Hematopoietic multipotent progenitor cell treated with erythropoietin and hydrocortisone succinate and interleukin-3 and kit ligand, for 4 days (in vitro differentiated cells): ENCODE data around the gene NKD1.
A peak's percentile ranks its signal among the peaks of the same experiment; 100 is the strongest.
"Not testable (repeated sequence)": the region's sequence is repeated elsewhere in the genome, so short reads cannot be mapped to it uniquely, and the experiment has no call there.

Experiments
- DNase-seq: peaks from one replicate; pipeline ENCODE4 v3.0.0-alpha.2; 2015

The NKD1 gene, protein sequence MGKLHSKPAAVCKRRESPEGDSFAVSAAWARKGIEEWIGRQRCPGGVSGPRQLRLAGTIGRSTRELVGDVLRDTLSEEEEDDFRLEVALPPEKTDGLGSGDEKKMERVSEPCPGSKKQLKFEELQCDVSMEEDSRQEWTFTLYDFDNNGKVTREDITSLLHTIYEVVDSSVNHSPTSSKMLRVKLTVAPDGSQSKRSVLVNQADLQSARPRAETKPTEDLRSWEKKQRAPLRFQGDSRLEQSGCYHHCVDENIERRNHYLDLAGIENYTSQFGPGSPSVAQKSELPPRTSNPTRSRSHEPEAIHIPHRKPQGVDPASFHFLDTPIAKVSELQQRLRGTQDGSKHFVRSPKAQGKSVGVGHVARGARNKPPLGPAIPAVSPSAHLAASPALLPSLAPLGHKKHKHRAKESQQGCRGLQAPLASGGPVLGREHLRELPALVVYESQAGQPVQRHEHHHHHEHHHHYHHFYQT

DNA sequence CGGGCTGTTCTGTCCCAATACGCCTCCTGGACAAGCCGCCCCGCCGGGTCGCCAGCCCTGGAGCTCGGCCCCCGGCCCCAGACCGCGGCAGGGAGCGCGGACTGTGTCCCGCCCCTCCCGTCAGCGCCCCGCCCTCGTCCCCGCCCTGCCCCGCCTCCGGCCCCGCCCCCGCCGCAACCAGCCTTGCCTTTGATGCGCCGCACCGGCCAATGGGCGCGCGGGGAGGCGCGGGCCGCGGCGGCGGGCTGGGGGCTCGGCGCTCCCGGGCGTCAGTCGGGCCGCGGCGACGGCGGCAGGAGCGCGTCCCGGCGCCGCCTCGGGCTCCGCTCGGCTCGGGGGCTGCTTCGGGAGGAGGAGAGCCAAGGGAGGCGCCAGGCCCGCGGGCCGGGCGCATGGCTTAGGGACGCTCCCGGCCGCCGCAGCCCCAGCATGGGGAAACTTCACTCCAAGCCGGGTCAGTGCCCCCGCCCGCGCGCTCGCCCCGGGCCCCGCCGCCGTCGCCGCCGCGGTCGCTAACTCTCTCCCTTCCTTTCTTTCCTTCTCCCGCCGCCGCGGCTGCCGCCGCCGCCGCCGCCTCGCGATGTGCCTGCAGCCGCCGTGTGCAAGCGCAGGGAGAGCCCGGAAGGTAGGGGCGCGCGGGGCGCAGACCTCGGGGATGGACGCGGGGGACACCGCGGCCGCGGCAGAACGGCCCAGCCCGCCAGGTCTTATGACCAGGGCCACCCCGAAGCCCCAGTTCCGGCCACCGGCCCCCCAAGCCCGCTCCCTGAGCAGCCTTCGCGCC is at the start of gene NKD1:
Gene NKD1 (plus strand): TSS at position 272 of the 784 bp plus-strand sequence. CDS start 158 bp downstream, at position 430.
- peak; percentile 79 for DNase-seq

DNA sequence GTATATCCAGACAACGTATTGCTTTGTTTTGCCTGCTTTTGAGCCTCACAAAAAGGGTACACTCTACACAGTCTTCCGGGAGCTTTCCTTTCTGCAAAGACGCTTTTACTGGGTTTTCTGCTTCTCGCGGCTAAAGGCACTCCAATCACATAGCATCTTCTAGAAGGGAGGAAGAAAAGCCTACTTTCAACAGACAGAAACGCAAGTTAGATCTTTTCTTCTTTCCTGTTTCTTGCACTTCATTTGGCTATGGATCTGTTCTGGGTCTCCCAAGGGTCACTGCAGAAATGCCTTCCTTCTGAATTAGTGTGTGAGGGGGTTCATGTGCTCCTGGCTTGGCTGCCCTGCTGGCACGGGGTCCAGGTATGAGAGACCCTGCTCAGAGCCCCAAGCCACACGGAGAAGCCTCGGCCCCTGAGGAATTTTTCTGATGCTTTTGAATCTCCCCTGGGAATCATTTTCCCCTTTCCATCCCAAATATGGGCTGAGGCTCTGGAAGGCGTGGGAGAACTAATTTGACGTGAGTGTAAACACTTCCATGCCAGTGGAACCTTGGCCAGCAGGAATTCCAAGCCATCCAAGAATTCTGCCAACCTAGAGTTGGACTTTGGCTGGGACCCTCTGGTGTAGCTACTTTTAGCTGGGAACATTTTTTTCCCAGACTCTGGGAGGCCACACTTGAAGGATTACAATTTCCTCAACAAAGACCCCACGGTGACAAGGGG is 49.6 kb upstream of the NKD1 start:
- DNase-seq = no peak

DNA sequence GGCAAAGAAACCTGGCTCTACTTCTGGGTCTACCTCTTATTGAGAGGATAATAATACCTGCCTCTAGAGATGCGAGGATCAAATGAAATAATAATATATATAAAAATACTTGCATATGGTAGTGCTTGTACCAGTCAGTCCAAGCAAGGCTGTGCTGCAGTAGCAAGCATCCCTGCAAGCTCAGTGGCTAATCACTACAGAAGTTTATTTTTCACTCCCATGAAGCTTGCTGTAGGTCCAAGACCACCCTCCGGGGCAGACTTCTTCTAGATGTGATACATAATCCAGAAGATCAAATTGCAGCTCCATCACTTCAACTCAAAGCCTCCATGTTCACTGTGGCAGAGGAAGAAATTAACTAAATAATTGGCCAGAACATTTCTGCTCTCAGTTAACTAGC is 48.9 kb upstream of the NKD1 start:
- no peak for DNase-seq

DNA sequence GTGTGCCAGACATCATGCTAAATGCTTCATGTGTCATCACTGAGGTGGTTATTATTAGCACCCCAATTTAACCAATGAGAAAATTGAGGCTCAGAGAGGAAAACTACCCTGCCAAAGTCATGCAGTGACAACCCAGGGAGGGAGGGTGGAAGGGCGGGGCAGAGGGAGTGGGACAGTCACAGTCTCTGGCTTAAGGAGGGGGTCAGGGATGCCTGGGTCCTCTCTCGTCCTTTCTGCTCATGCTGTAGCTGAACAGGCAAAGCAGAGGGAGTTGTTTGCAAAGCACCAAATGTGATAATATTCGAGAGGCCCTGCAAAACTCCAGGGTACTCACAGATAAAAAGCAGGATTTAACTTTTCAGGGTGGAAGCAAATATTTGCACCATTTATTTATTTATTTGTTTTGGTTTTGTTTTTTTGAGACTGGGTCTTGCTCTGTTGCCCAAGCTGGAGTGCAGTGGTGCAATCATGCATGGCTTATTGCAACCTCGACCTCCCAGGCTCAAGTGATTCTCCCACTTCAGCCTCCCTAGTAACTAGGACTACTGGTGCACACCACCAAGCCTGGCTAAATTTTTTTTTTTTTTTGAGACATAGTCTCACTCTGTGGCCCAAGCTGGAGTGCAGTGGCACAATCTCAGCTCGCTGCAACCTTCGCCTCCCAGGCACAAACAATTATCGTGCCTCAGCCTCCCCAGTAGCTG is 47.9 kb upstream of the NKD1 start:
- DNase-seq = no peak

DNA sequence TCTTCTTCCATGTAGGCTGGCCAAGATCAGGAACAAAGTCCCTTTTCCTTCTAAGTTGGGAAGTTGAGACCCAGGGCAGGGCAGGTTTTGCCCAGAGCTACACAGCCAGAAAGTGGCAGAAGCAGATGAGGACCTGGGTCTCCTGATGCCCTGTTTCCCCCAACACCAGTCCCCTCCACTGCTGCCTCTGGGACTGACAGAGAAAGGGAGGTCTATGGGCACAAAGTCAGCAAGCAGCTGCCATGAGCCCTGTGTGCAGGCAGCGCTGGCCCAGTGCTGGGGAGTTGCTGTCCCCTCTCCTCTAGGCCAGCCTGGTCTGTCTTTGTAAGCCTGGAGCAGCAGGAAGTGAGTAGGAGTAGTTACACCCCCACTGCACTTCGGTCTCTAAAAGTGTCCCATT is 46.9 kb upstream of the NKD1 start:
- no peak for DNase-seq

DNA sequence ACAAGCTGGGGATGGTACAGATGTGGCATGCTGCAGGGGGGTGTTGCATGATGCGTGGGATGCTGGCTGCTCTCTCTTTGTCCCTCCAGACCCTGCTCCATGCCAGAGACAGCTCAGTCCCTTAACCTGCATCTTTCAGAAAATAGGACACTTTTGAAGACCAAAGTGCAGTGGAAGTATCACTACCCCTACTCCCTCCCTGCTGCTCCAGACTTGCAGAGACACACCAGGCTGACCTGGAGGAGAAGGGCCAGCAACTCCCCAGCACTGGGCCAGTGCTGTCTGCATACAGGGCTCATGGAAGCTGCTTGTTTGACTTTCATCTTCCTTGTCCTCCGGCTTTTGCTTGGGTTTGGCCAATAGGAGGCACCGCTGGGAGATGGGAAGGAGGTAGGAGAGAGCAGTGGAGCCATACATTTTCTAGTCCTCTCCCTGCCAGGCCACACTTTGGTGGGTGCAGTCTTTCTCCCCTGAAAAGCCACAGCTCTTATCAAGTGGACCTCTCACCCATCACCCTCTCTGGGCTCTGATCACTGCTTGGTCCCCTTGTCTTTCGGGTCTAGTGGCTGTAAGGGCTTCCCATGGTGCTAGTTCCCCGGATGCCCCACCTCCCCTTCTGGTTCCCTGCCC is 46.1 kb upstream of the NKD1 start:
- no peak for DNase-seq

DNA sequence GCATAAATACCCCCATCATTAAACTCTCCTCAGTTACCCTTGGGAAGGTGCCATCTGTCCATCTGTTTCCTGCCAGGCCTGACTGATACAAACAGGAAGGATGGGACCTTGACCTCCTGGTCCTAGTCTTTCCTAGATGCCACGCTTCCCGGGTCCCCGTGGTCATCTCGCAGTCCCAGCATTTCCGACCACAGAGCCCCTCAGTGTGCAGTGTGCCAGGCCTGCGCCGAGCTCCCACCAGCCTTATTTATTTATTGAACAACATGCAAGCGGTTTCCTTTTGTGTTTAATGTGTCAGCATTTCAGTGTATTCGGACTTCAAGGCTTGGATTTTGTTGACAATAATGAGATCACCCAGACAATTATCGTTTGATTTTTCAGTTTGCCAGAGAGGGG is 45.6 kb upstream of the NKD1 start:
- DNase-seq = no peak

DNA sequence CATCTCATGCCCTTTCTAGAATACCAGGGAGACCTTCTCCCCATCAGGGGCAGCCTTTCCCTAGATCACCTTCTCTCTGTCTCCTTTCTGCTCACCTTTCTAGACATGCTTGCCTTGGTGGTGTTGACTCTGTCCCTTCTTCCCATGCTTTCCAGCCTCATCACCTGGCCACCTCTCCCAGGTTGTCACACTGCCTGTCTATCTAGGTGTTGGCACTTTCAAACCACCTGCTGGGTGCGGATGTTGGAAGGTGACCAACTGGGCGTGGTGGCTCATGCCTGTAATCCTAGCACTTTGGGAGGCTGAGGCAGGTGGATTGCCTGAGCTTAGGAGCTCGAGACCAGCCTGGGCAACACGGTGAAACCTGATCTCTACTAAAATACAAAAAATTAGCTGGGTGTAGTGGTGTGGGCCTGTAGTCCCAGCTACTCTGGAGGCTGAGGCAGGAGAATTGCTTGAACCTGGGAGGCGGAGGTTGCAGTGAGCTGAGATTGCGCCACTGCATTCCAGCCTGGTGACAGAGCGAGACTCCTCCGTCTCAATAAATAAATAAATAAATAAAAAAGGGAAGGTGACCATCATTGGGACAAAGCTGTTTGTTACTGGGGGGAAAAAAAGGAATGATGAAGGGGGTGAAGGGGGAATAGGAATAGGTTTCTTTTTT is 44.2 kb upstream of the NKD1 start:
- DNase-seq = not testable (repeated sequence)

DNA sequence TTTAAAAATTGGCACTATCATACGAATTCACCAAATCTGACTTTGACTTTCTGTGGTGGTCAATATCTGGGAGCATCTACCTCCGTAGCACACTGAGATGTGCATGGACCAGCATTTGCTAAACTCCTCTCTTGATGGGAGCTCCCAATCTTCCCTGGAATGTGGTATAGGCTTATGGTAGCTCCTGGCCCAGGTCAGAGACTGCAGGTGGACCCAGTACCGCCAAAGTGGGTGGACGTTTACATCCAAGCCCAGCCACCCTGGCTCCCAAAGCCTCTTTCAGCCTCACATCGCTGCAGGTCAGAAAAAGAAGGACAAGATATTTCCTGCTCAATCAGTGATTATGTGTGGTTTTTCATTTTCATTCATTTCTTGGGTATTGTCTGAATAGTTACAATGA is 43.1 kb upstream of the NKD1 start:
- no peak for DNase-seq

DNA sequence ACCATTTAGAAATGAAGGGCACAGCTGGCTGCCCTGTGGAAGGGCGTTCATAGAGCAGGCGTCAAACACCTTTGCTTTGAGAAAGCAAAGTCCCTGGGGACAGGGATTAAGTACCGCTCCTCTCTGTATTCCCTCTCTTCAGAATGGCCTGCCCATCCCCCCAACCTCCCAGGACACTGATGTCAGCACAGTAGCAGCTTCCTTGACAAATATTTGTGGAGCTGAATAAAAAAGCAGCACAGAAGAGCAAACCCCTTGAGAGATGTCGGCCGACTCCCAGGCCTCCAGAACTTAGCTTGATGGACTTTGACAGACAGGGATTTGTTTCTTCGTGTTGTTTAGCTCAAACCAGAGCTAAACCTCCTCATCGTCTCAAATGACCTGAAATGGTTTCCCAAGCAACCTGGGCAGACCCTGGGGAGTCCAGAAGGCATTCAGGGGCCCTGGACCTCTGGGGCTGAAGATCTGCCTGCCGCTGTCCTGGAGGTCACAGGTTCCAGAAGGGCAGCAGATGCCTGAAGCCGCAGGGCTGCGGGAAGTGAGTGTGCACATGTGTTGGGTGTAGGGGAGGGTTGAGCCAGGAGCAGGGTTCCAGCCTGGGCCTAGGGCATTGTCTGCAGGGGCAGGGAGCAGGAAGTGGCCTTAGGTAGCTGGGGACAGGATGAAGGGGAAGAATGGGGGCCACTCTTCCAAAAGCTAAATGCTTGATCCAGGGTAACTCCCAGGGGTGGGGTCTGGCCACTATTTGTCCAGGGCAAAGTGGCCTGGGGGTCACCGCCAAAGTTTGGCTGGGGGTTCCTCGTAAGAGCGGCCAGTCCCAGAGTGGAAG is 42.3 kb upstream of the NKD1 start:
- DNase-seq = no peak

DNA sequence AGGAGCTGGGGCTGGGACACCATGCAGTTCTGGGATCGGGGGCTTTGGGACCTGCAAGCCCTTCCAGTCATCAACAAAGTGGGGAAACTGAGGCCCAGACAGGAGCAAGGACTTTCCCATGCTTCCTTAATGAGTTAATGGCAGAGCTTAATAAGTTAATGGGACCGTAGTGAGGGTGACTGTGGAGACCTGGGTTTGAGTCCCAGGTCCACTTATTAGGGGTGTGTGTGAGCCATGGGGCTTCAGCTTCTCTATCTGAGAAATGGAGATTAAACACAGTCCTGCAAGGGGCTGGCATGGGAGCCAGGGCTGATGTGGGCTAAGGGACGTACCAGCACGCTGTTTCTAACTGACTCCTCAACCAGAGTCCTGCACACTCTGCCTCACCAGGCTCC is 41.7 kb upstream of the NKD1 start:
- no peak for DNase-seq

DNA sequence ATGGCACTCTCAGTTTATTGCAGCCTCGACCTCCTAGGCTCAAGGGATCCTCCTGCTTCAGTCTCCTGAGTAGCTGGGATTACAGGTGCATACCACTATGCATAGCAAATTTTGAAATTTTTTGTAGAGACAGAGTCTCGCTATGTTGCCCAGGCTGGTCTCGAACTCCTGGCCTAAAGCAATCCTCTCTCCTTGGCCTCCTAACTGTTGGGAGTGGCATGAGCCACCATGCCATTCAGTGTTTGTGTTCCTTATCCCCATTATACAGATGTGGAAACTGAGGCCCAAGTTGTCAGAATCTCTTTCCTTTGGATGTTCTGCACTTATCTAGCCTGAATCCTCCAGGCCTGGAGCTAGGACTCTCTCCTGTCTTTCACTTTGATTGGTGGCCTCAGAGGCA is 40.8 kb upstream of the NKD1 start:
- DNase-seq = no peak

DNA sequence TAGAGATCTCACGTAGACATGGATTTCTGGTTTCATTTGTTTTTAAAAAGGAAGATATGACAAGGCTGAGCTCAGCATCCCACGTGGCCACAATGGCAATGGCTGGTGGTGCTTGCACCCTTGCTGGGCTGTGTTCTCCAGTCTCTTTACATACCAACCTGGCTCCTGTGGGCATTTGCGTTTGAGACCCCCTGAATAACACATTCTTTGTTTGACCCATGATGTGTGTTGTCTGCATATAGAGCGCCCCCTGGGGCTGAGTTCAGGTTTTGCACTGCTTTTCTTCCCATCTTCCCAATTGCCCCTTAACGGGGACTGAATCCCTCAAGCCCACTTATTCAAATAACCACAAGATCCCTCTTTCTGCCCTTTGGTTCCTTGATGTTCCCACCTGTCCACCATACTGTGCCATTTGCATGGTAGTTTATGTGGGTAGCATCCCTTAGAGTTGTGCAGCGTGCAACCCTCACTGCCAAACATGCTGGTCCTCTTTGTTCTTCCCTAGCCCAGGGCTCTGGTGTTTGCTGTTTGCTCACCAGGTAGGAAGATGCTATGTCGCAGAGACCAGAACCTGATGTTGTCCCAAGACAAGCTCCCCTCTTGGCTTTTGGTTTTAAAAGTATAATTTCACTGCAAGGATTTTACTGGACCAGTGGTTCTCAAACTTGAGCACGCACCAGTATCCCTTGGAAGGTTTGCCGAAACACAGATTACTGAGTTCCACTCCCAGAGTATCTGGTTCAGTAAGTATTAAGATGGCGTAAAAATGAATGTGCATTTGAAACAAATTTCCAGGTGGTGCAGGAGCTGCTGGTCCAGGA is 38.5 kb upstream of the NKD1 start:
- peak; percentile 39 for DNase-seq

DNA sequence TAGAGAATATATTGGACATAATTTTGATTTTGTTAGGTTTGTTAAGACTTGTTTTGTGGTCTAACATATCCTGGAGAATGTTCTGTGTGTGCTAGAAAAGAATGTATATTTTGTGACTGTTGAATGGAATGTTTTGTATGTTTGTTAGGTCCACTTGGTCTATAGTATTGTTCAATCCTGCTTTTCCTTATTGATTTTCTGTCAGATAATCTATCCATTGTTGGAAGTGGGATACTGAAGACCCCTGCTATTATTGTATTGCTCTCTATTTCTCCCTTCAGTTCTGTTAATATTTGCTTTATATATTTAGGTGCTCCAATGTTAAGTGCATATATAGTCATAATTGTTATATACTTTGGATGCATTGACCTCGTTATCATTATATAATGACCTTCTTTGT is 33.0 kb upstream of the NKD1 start:
- no peak for DNase-seq

DNA sequence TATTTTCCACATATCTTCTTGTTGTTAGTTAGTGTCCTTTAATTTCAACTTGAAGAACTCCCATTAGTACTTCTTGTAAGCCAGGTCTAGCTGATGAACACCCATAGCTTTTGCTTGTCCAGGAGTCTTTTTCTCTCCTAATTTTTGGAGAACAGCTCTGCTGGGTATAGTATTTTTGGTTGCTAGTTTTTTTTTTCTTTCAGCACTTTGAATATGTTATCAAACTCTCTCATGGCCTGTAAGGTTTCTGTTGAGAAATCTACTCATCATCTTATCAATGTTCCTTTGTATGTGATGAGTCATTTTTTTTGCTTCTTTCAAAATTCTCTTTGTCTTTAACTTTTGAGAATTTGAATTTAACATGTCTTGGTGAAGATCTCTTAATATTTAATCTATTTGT is 31.8 kb upstream of the NKD1 start:
- DNase-seq = no peak

DNA sequence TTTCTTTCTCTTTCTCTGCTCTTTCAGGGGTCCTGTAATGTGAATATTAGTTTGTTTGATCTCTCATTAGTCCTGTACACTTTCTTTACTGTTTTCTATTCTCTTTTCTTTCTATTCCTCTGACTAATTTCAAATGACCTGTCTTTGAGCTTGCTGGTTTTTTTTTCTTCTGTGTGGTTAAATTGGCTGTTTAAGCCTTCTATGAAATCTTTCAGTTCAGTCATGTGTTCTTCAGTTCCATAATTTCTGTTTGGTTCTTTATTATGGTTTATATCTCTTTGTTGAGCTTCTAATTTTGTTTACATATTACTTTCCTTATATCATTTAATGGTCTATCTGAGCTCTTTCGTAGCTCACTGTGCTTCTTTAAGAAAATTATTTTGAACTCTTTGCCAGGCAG is 31.3 kb upstream of the NKD1 start:
- DNase-seq = no peak

DNA sequence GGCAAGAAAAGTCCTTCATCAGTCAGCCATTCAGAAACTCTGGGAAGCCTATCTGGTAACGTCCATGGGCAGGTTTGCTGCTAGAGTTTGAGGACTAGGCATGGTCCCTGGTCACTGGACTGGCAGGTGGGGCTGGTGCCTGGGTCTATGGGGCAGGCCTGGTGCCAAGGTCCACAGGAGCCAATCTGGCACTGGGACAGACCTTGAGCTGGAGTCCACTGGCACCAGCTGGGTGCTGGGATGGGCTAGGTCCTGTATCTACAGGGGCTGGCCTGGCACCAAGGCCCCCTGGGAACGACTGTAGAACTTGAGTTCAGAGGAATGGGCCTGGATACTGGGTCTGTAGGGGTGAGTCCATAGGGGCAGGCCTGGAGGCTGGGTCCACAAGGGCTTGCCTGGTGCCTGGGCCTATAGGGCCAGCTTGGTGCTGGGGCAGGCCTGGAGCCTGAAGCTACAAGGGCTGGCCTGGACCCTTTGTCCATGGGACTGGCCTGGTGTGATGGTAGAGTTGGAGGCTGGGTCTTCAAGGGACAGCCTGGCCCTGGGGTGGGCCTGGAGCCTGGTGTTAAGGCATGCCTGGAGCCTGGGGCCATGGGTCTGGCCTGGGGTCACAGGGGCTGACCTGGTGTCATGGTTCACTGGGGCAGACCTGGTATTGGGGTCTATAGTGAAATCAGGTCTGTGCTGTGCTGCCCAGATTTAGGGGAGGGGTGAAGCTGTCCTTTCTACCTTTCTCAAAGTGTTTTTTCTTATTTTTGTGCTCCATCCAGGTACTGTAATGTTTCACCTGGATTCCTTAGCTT is 30.5 kb upstream of the NKD1 start:
- no peak for DNase-seq

DNA sequence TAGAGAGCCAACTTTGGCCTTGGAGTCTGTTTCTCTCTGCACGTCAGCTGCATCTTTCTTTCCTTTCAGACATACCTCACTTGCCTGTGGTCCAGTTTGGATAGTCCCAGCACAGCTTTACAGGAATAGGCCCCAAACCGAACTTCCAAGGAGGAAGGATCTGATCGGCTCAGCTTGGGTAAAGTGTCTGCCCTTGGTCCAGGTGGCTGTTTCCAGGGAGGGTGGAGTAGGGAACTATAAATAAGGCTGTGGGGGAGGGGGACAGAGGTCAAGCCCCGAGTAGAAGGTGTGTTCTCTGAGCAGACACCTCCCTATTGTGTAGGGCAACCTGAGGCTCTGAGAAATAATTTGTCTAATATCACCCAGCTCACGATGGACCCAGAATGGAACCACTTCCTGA is 29.2 kb upstream of the NKD1 start:
- DNase-seq = no peak

DNA sequence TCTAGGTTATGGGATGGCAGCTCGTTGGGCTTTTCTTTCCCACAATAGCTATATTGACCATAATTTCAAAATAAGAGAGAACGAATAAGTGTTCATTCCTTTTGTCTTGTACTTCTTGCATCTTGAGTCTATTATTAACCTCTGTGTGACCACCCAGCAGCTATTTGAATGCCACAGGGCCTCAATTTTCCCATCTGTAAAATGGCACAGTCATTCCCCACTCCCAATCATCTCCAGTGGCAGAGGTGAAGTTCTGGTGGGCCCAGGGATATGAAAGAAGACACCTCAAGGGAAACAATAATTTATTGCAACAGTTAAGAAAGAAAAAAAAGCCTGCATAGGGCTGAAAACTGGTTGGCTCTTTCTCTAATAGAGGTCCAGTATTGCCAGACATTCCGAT is 28.6 kb upstream of the NKD1 start:
- no peak for DNase-seq
